ENCODE measurements around the gene RNFT2. TPM values are rescaled to one million over a fixed set of nuclear protein-coding genes. Genes with fewer than 3 reads are reported as not detected.

Gene RNFT2
- total RNA-seq, 1 experiment from 2014 or later = 34.9 TPM

GRCh38 chr12:116718655-116719454 is 19.3 kb upstream of the RNFT2 start:
- no peaks in the 10 kb centered on the region for H4K20me1 ChIP-seq (ENCODE audit: insufficient read depth)
- intact Hi-C loops (cut with micrococcal nuclease) = no loop called here
- ChIA-PET CTCF (interaction anchor here (1.8 kb wide), 1 partner anchor 10 kb away, joined by 5 read pairs; no protein-coding TSS in a partner anchor), RAD21 (ENCODE audit: low non-redundant PET in 1 of 2, low total read pairs in 2 of 2, uncharacterized antibody in 2 of 2, unreplicated experiment in 2 of 2) (no interaction called here), POLR2A (no interaction called here)
- ATAC-seq = no peak
- H3K79me2 ChIP-seq (ENCODE audit: insufficient read depth, low read length) = peaks cover 2% of the 10 kb centered on the region; the same call in 1 of the 2 replicates
- H3K27me3 ChIP-seq (ENCODE audit: insufficient read depth, low read length) = no peaks in the 10 kb centered on the region
- TF ChIP-seq EGR1 (IDR thresholded peaks at IDR 0.05; ENCODE audit: low read depth) (no peak), EZH2 (IDR thresholded peaks at IDR 0.05) (no peak), TCF7L2 (IDR thresholded peaks at IDR 0.05; ENCODE audit: borderline replicate concordance, extremely low read depth, insufficient read depth, insufficient read length) (no peak), SIN3A (IDR thresholded peaks at IDR 0.05; ENCODE audit: low read depth) (no peak), EZH2phosphoT487 (IDR thresholded peaks at IDR 0.05; ENCODE audit: borderline replicate concordance) (no peak), RAD21 (IDR thresholded peaks at IDR 0.05; ENCODE audit: low read depth) (no peak), REST (IDR thresholded peaks at IDR 0.05; ENCODE audit: low read depth) (no peak), JUND (IDR thresholded peaks at IDR 0.05) (no peak), FOSL1 (IDR thresholded peaks at IDR 0.05; ENCODE audit: low read depth) (no peak), ATF3 (IDR thresholded peaks at IDR 0.05) (no peak), POLR2AphosphoS5 (IDR thresholded peaks at IDR 0.05; ENCODE audit: low read depth, low read length) (no peak), CBX3 (IDR thresholded peaks at IDR 0.05; ENCODE audit: low read depth) (no peak), CEBPB (IDR thresholded peaks at IDR 0.05; ENCODE audit: low read depth) (no peak), POLR2A (IDR thresholded peaks at IDR 0.05; ENCODE audit: borderline replicate concordance, extremely low read depth, insufficient read depth, insufficient read length) (no peak), SRF (IDR thresholded peaks at IDR 0.05; ENCODE audit: low read depth) (no peak), ZBTB33 (IDR thresholded peaks at IDR 0.05; ENCODE audit: extremely low read depth, insufficient replicate concordance, low read length) (no peak), SP1 (IDR thresholded peaks at IDR 0.05; ENCODE audit: low read depth) (no peak), ZNF274 (IDR thresholded peaks at IDR 0.05; ENCODE audit: low read depth, low read length) (no peak)
- TF ChIP-seq, protein P1, sequence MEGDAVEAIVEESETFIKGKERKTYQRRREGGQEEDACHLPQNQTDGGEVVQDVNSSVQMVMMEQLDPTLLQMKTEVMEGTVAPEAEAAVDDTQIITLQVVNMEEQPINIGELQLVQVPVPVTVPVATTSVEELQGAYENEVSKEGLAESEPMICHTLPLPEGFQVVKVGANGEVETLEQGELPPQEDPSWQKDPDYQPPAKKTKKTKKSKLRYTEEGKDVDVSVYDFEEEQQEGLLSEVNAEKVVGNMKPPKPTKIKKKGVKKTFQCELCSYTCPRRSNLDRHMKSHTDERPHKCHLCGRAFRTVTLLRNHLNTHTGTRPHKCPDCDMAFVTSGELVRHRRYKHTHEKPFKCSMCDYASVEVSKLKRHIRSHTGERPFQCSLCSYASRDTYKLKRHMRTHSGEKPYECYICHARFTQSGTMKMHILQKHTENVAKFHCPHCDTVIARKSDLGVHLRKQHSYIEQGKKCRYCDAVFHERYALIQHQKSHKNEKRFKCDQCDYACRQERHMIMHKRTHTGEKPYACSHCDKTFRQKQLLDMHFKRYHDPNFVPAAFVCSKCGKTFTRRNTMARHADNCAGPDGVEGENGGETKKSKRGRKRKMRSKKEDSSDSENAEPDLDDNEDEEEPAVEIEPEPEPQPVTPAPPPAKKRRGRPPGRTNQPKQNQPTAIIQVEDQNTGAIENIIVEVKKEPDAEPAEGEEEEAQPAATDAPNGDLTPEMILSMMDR (IDR thresholded peaks at IDR 0.05 in 2 of 3, conservative IDR thresholded peaks at IDR 0.05 in 1 of 3; ENCODE audit: borderline replicate concordance in 1 of 3, insufficient read depth in 1 of 3, low read depth in 2 of 3, low read length in 2 of 3) = no peak
- TF ChIP-seq, protein P2, sequence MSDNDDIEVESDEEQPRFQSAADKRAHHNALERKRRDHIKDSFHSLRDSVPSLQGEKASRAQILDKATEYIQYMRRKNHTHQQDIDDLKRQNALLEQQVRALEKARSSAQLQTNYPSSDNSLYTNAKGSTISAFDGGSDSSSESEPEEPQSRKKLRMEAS (IDR thresholded peaks at IDR 0.05) = no peak
- H3K4me2 ChIP-seq (ENCODE audit: low read length) = no peak overlapping the region
- no peaks in the 10 kb centered on the region for H3K4me1 ChIP-seq (ENCODE audit: control insufficient read depth in 1 of 2, insufficient read depth in 2 of 2, low read length in 2 of 2)
- H3K9me3 ChIP-seq (ENCODE audit: control insufficient read depth in 1 of 2, insufficient read depth in 1 of 2, low read depth in 1 of 2, low read length in 2 of 2) = no peaks in the 10 kb centered on the region
- no peak overlapping the region for H3K9ac ChIP-seq (ENCODE audit: low read length)
- no peaks in the 10 kb centered on the region for H3K9me2 ChIP-seq (ENCODE audit: insufficient read depth)
- H3K27ac ChIP-seq (ENCODE audit: low read depth, low read length) = no peak overlapping the region
- BruUV-seq (replicated peaks) = no TSS peak
- H2AFZ ChIP-seq (ENCODE audit: low read depth, low read length, poor library complexity, severe bottlenecking) = no peak overlapping the region
- H3K36me3 ChIP-seq (ENCODE audit: control insufficient read depth in 1 of 2, insufficient read depth in 2 of 2, low read length in 2 of 2) = peaks cover 0 to 9% of the 10 kb centered on the region in 2 experiments; a peak in 3 of 4 replicates
- no peak overlapping the region for H3K4me3 ChIP-seq (replicated peaks in 1 of 2; ENCODE audit: low read depth in 1 of 2, low read length in 2 of 2)
- no peak for DNase-seq (ENCODE audit: low read depth, low spot score)

Data from HCT116 (cell line).